Measurements from ENCODE around the gene ALDH1A2.
A peak's percentile ranks its signal among the peaks of the same experiment; 100 is the strongest.

ALDH1A2 gene

DNA sequence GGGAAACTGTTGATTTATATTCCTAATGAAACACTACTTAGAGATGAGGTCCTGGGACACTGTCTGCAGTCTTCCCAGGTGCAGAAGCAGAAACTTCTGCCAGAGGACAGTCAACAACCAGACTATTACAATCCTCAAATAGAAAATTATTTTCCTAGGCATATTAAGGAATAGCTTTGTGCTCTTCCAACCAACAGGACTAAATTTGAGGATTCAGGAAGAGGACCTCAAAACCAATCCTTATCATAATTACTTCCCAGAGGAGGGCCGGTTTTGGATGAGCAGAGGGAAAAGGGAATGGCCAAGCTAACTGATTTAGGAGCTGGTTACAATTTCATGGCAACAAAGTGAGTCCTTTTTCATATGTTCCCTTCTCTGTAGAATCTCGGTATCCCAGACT, 21.0 kb downstream of the ALDH1A2 start:
- no peak for DNase-seq (ENCODE audit: extremely low read depth, low read depth)
- H3K4me3 ChIP-seq (replicated peaks; ENCODE audit: low read depth, low read length), result no peak overlapping the region
- TF ChIP-seq CTCF (IDR thresholded peaks at IDR 0.05; ENCODE audit: low read depth, low read length, missing control alignments), result no peak

- no peak for DNase-seq (ENCODE audit: extremely low read depth, low read depth)
- H3K4me3 ChIP-seq (replicated peaks; ENCODE audit: low read depth, low read length), result no peak overlapping the region
- peak; percentile 72 for TF ChIP-seq CTCF (IDR thresholded peaks at IDR 0.05; ENCODE audit: low read depth, low read length, missing control alignments)
These were observed 22.2 kb downstream of the ALDH1A2 start for GRCh38 chr15:58043192-58043903.

GRCh38 chr15:58042006-58042405, 23.5 kb downstream of the ALDH1A2 start:
- no peak for TF ChIP-seq CTCF (IDR thresholded peaks at IDR 0.05; ENCODE audit: low read depth, low read length, missing control alignments)
- H3K4me3 ChIP-seq (replicated peaks; ENCODE audit: low read depth, low read length), result no peak overlapping the region
- no peak for DNase-seq (ENCODE audit: extremely low read depth, low read depth)

- no peak for DNase-seq (ENCODE audit: extremely low read depth, low read depth)
- H3K4me3 ChIP-seq (replicated peaks; ENCODE audit: low read depth, low read length), result no peak overlapping the region
- no peak for TF ChIP-seq CTCF (IDR thresholded peaks at IDR 0.05; ENCODE audit: low read depth, low read length, missing control alignments)
These were observed 25.4 kb downstream of the ALDH1A2 start for GRCh38 chr15:58040150-58040549.

GRCh38 chr15:58039079-58040035, 26.2 kb downstream of the ALDH1A2 start:
- H3K4me3 ChIP-seq (replicated peaks; ENCODE audit: low read depth, low read length), result no peak overlapping the region
- no peak for DNase-seq (ENCODE audit: extremely low read depth, low read depth)
- no peak for TF ChIP-seq CTCF (IDR thresholded peaks at IDR 0.05; ENCODE audit: low read depth, low read length, missing control alignments)

DNA sequence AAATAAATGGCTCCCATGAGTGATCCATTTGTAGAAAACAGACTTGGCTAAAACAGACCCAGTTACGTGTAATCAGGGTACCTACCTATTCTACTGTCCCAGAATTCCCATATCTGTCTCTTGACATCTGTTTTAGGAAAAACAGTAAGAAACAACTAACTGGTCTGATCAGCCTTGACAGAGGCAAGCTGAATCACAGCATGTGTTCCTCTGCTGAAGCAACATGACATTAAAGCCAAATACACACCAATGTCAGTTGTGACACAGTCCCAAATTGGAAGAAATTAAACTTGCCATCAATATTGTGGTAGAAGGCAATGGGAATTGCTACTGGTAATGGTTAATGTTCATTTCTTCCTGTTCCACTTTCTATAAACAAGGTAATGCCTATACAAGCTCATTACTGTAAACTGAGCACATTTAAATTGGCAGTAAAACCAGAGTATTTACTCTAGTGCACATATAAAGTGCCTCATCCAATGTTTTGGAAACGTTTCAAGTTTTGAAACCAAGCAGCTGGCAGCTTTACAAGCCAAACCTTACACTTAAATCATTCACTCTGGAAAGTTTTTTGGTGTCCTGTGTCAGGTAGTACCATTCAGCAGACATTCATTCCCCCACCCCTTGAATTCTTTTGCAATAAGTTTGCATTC, 27.0 kb downstream of the ALDH1A2 start:
- no peak for TF ChIP-seq CTCF (IDR thresholded peaks at IDR 0.05; ENCODE audit: low read depth, low read length, missing control alignments)
- no peak overlapping the region for H3K4me3 ChIP-seq (replicated peaks; ENCODE audit: low read depth, low read length)
- peak; percentile 64 for DNase-seq (ENCODE audit: extremely low read depth, low read depth)
